ENCODE data around the gene FIBCD1.

GRCh38 chr9:130897105-130897751, 41.8 kb downstream of the FIBCD1 start:
- no peak for TF ChIP-seq POU5F1 (IDR thresholded peaks at IDR 0.05; ENCODE audit: low read depth, low read length)
- no peak for TF ChIP-seq TAF1 (IDR thresholded peaks at IDR 0.05; ENCODE audit: low read depth, low read length)
- TF ChIP-seq CTCF (IDR thresholded peaks at IDR 0.05; ENCODE audit: control extremely low read depth in 1 of 3, insufficient read depth in 1 of 3, low read depth in 1 of 3, low read length in 3 of 3) = no peak
- TF ChIP-seq GABPA (IDR thresholded peaks at IDR 0.05; ENCODE audit: borderline replicate concordance, insufficient read depth, low read length) = no peak
- no peak for TF ChIP-seq NRF1 (IDR thresholded peaks at IDR 0.05; ENCODE audit: low read depth, low read length)
- TF ChIP-seq YY1 (IDR thresholded peaks at IDR 0.05; ENCODE audit: low read depth, low read length) = no peak
